ENCODE measurements around the gene ALG9. TPM values are rescaled to one million over a fixed set of nuclear protein-coding genes. Genes with fewer than 3 reads are reported as not detected.

The ALG9 gene
- total RNA-seq, 2 donors from 2014 or later, result 25.3 to 26.6 TPM

DNA sequence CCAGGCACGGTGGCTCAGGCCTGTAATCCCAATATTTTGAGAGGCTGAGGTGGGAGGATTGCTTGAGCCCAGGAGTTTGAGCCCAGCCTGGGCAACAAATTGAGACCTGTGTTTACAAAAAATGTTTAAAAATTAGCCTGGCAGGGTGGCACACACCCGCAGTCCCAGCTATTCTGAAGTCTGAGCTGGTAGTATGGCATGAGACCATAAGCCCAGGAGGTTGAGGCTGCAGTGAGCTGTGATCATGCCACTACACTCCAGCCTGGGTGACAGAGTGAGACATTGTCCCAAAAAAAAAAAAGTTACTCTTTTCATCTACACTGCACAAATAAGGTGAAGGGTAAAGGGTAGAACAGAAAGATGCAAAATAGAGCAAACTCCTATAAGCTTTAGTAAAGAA, 82.9 kb downstream of the ALG9 start:
- no peaks in the 10 kb centered on the region for H3K27me3 ChIP-seq (ENCODE audit: control insufficient read depth, insufficient read depth, low read length, poor library complexity, severe bottlenecking)
- Mint-ChIP-seq H3K4me1 (peaks cover 17% of the 10 kb centered on the region), H3K27me3 (ENCODE audit: insufficient read depth) (no peaks in the 10 kb centered on the region), H3K9me3 (no peaks in the 10 kb centered on the region), H3K36me3 (ENCODE audit: low read depth) (no peaks in the 10 kb centered on the region), H3K4me3 (no peak overlapping the region), H3K27ac (no peak overlapping the region)
- no peaks in the 10 kb centered on the region for H3K9me3 ChIP-seq (ENCODE audit: control insufficient read depth, low read length)
- WGBS, 2 experiments (ENCODE audit: insufficient coverage in 1 of 2, insufficient read length in 1 of 2), result 87 to 100% methylated on average over 2 of the region's 2 CpGs
- H3K9ac ChIP-seq (ENCODE audit: extremely low read depth, low read length, poor library complexity, severe bottlenecking), result no peak overlapping the region
- H3K27ac ChIP-seq (ENCODE audit: low read depth, low read length), result no peak overlapping the region
- H3K4me3 ChIP-seq (ENCODE audit: low read length), result no peak overlapping the region
- TF ChIP-seq CTCF (conservative IDR thresholded peaks at IDR 0.05), result no peak
- DNase-seq, result no peak
- peaks cover 7% of the 10 kb centered on the region for H3K4me1 ChIP-seq (ENCODE audit: control insufficient read depth, insufficient read depth, low read length)
- no peaks in the 10 kb centered on the region for H3K36me3 ChIP-seq (ENCODE audit: control insufficient read depth, insufficient read depth, low read length)

DNA sequence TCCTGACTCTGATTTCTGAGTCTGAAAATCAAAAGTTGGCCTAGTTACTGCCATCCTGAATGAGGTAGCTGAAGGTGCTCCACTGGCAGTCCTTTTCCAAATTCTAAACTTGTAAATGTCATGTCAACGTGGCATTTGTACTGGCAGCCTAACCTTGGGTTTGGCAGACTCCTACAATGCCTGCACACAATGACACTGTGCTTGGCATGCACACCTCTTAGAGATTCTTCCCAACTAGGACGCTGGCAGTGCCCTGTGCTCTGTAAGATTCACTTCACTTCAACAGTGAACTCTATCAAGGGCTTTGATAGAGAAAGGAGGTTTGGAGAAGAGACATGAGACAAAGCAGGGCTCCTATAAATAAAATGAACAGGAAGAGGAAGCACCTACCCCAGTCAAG, 83.3 kb downstream of the ALG9 start:
- H3K4me1 Mint-ChIP-seq, result peaks cover 18% of the 10 kb centered on the region
- no peaks in the 10 kb centered on the region for H3K27me3 Mint-ChIP-seq (ENCODE audit: insufficient read depth)
- H3K4me3 Mint-ChIP-seq, result no peak overlapping the region
- no peaks in the 10 kb centered on the region for H3K27me3 ChIP-seq (ENCODE audit: control insufficient read depth, insufficient read depth, low read length, poor library complexity, severe bottlenecking)
- no peak overlapping the region for H3K27ac Mint-ChIP-seq
- no peak for TF ChIP-seq CTCF (conservative IDR thresholded peaks at IDR 0.05)
- H3K36me3 ChIP-seq (ENCODE audit: control insufficient read depth, insufficient read depth, low read length), result no peaks in the 10 kb centered on the region
- 88 to 89% methylated on average over 1 to 2 of the region's 2 CpGs for WGBS, 2 experiments (ENCODE audit: insufficient coverage in 1 of 2, insufficient read length in 1 of 2)
- H3K9ac ChIP-seq (ENCODE audit: extremely low read depth, low read length, poor library complexity, severe bottlenecking), result no peak overlapping the region
- no peaks in the 10 kb centered on the region for H3K9me3 ChIP-seq (ENCODE audit: control insufficient read depth, low read length)
- peaks cover 7% of the 10 kb centered on the region for H3K4me1 ChIP-seq (ENCODE audit: control insufficient read depth, insufficient read depth, low read length)
- H3K4me3 ChIP-seq (ENCODE audit: low read length), result no peak overlapping the region
- no peak for DNase-seq
- H3K9me3 Mint-ChIP-seq, result no peaks in the 10 kb centered on the region
- no peaks in the 10 kb centered on the region for H3K36me3 Mint-ChIP-seq (ENCODE audit: low read depth)
- no peak overlapping the region for H3K27ac ChIP-seq (ENCODE audit: low read depth, low read length)

DNA sequence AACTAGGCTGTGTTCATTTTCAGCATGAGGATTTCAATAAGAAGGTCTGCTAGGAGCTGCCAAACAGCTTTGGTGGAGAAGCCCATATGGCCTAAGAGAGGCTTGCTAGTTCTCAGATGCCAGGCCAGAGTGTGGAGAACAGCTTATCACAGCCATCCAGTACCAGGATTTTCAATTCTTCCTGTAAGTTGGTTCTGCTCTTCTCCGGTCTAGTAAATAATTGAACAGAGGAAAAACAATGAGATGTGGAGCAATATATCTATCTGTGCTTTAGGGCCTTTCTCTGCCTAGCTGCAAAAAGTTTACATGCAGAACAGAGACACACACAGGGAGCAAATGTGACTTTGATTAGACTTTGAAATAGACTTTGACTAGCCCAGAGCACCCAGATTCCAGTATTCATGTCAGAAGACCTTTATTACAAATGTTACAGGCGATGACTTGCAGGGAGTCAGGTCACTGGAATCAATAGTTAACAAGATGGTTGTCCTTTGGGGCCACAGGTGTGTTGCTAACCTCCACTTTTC, 85.4 kb downstream of the ALG9 start:
- Histone ChIP-seq H3K4me1 (ENCODE audit: control insufficient read depth, insufficient read depth, low read length) (peaks cover 7% of the 10 kb centered on the region), H3K27me3 (ENCODE audit: control insufficient read depth, insufficient read depth, low read length, poor library complexity, severe bottlenecking) (no peaks in the 10 kb centered on the region), H3K9me3 (ENCODE audit: control insufficient read depth, low read length) (no peaks in the 10 kb centered on the region), H3K4me3 (ENCODE audit: low read length) (no peak overlapping the region), H3K9ac (ENCODE audit: extremely low read depth, low read length, poor library complexity, severe bottlenecking) (no peak overlapping the region), H3K27ac (ENCODE audit: low read depth, low read length) (no peak overlapping the region), H3K36me3 (ENCODE audit: control insufficient read depth, insufficient read depth, low read length) (no peaks in the 10 kb centered on the region)
- Mint-ChIP-seq H3K27me3 (ENCODE audit: insufficient read depth) (no peaks in the 10 kb centered on the region), H3K36me3 (ENCODE audit: low read depth) (no peaks in the 10 kb centered on the region), H3K27ac (no peak overlapping the region), H3K4me3 (no peak overlapping the region), H3K4me1 (peaks cover 32% of the 10 kb centered on the region), H3K9me3 (no peaks in the 10 kb centered on the region)
- WGBS, 2 experiments (ENCODE audit: insufficient coverage in 1 of 2, insufficient read length in 1 of 2), result 88 to 98% methylated on average over 1 to 2 of the region's 2 CpGs
- TF ChIP-seq CTCF (conservative IDR thresholded peaks at IDR 0.05), result no peak
- no peak for DNase-seq
